Measurements from ENCODE around the gene ZNF439. TPM values are rescaled to one million over a fixed set of nuclear protein-coding genes. Genes with fewer than 3 reads are reported as not detected.

ZNF439 gene
- polyA plus RNA-seq, 1 donor (not counting 4 experiments of a cell fraction or from before 2014, with no cell fraction given), result 0.71 TPM

GRCh38 chr19:11882606-11883005 lies 34.1 kb downstream of the ZNF439 start:
- Histone ChIP-seq H4K20me1 (ENCODE audit: control insufficient read depth, extremely low read depth, insufficient read depth, low read length) (no peaks in the 10 kb centered on the region), H3K27me3 (ENCODE audit: control insufficient read depth, extremely low read depth, insufficient read depth, low read length) (no peaks in the 10 kb centered on the region), H3K27ac (ENCODE audit: control insufficient read depth, insufficient read depth, low read length) (no peak overlapping the region), H3K9me3 (ENCODE audit: control insufficient read depth, low read depth, low read length) (no peaks in the 10 kb centered on the region), H2AFZ (ENCODE audit: control insufficient read depth, low read length) (no peak overlapping the region), H3K79me2 (ENCODE audit: control insufficient read depth, insufficient read depth, low read length) (no peaks in the 10 kb centered on the region), H3K4me1 (ENCODE audit: control insufficient read depth, extremely low read depth, insufficient read depth, low read length) (no peaks in the 10 kb centered on the region), H3K36me3 (ENCODE audit: control insufficient read depth in 2 of 2, extremely low read depth in 1 of 2, insufficient read depth in 2 of 2, low read length in 2 of 2) (no peaks in the 10 kb centered on the region), H3K9ac (ENCODE audit: control insufficient read depth, extremely low read depth, insufficient read depth, low read length) (no peak overlapping the region), H3K4me3 (ENCODE audit: control insufficient read depth in 2 of 3, extremely low read depth in 1 of 3, insufficient read depth in 2 of 3, low read depth in 1 of 3, low read length in 3 of 3) (no peak overlapping the region), H3K9me1 (ENCODE audit: control insufficient read depth, extremely low read depth, insufficient read depth, low read length) (no peaks in the 10 kb centered on the region), H3K4me2 (ENCODE audit: control insufficient read depth, extremely low read depth, insufficient read depth, low read depth, low read length) (no peak overlapping the region)
- dilution Hi-C loops (cut with MboI; ENCODE audit: extremely low pct_ligation_motif_present, low sequenced_read_pairs), result loop anchor here (5.0 kb wide), 1 partner anchor 35 kb away; the partner anchor contains the start of gene ZNF439
- DNase-seq (ENCODE audit: low read depth, low spot score) (no peak), FAIRE-seq (no peak)
- TF ChIP-seq, protein P1, sequence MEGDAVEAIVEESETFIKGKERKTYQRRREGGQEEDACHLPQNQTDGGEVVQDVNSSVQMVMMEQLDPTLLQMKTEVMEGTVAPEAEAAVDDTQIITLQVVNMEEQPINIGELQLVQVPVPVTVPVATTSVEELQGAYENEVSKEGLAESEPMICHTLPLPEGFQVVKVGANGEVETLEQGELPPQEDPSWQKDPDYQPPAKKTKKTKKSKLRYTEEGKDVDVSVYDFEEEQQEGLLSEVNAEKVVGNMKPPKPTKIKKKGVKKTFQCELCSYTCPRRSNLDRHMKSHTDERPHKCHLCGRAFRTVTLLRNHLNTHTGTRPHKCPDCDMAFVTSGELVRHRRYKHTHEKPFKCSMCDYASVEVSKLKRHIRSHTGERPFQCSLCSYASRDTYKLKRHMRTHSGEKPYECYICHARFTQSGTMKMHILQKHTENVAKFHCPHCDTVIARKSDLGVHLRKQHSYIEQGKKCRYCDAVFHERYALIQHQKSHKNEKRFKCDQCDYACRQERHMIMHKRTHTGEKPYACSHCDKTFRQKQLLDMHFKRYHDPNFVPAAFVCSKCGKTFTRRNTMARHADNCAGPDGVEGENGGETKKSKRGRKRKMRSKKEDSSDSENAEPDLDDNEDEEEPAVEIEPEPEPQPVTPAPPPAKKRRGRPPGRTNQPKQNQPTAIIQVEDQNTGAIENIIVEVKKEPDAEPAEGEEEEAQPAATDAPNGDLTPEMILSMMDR (optimal IDR thresholded peaks at IDR 0.05 in 1 of 3, IDR thresholded peaks at IDR 0.05 in 1 of 3, conservative IDR thresholded peaks at IDR 0.05 in 1 of 3; ENCODE audit: extremely low read depth in 1 of 3, insufficient read depth in 2 of 3, low read length in 3 of 3), result no peak
- no peak for TF ChIP-seq EZH2 (IDR thresholded peaks at IDR 0.05; ENCODE audit: low read length)

DNA sequence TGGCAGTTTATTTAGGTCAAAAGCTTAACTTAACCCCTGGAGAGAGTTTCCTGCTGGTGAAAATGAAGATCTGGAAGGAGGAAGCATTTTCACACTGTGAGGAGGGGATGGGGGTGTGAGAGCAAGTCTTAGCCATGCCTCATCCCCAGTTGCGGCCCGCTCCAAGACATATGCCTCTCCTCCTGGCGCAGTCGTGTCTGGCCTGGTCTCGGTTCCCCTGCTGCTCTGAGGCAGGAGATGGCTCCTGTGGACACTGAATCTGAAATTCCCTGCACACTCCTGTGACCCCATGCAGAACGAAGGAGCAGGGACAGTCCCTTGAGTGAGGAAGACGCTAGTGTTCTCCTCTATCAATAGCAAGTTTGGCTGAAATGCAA lies 38.7 kb downstream of the ZNF439 start:
- peak overlapping the region; percentile 90 for H2AFZ ChIP-seq (ENCODE audit: control insufficient read depth, low read length)
- no peaks in the 10 kb centered on the region for H3K36me3 ChIP-seq (ENCODE audit: control insufficient read depth in 2 of 2, extremely low read depth in 1 of 2, insufficient read depth in 2 of 2, low read length in 2 of 2)
- no peak overlapping the region for H3K9ac ChIP-seq (ENCODE audit: control insufficient read depth, extremely low read depth, insufficient read depth, low read length)
- FAIRE-seq (no peak), DNase-seq (ENCODE audit: low read depth, low spot score) (no peak)
- TF ChIP-seq, protein P1 (optimal IDR thresholded peaks at IDR 0.05 in 1 of 3, IDR thresholded peaks at IDR 0.05 in 1 of 3, conservative IDR thresholded peaks at IDR 0.05 in 1 of 3; ENCODE audit: extremely low read depth in 1 of 3, insufficient read depth in 2 of 3, low read length in 3 of 3), result no peak
- no peak for TF ChIP-seq EZH2 (IDR thresholded peaks at IDR 0.05; ENCODE audit: low read length)
- H3K9me3 ChIP-seq (ENCODE audit: control insufficient read depth, low read depth, low read length), result no peaks in the 10 kb centered on the region
- peak overlapping the region in 1 of 3 experiments; percentile 66 for H3K4me3 ChIP-seq (ENCODE audit: control insufficient read depth in 2 of 3, extremely low read depth in 1 of 3, insufficient read depth in 2 of 3, low read depth in 1 of 3, low read length in 3 of 3)
- H3K79me2 ChIP-seq (ENCODE audit: control insufficient read depth, insufficient read depth, low read length), result no peaks in the 10 kb centered on the region
- H3K9me1 ChIP-seq (ENCODE audit: control insufficient read depth, extremely low read depth, insufficient read depth, low read length), result no peaks in the 10 kb centered on the region
- no peaks in the 10 kb centered on the region for H3K4me1 ChIP-seq (ENCODE audit: control insufficient read depth, extremely low read depth, insufficient read depth, low read length)
- H3K27ac ChIP-seq (ENCODE audit: control insufficient read depth, insufficient read depth, low read length), result no peak overlapping the region
- H3K4me2 ChIP-seq (ENCODE audit: control insufficient read depth, extremely low read depth, insufficient read depth, low read depth, low read length), result peak overlapping the region; percentile 85
- no peaks in the 10 kb centered on the region for H3K27me3 ChIP-seq (ENCODE audit: control insufficient read depth, extremely low read depth, insufficient read depth, low read length)
- H4K20me1 ChIP-seq (ENCODE audit: control insufficient read depth, extremely low read depth, insufficient read depth, low read length), result no peaks in the 10 kb centered on the region
- dilution Hi-C loops (cut with MboI; ENCODE audit: extremely low pct_ligation_motif_present, low sequenced_read_pairs), result no loop called here

Data from keratinocyte (primary cell).